ENCODE data around the gene PPP2R2C.

The PPP2R2C gene

DNA sequence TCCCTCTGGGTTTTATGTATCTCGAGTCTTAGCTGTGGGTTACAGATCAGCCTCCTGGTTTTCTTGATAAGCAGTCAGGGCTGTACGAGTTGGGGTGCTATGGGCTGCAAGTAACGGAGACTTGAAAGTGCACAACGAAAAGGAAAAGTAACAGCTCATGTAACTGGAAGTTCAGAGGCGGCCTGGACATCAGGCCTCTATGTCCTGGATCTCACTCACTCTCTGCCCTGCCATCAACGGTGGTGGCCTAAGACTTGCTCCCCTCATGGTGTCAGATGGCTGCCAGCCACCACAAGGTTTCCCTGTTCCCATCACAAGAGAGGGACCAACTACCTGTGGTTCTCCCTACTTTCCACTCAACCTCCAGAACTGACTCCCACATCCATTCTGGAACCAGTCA is 4.8 kb downstream of the PPP2R2C start:
- no peak for DNase-seq

DNA sequence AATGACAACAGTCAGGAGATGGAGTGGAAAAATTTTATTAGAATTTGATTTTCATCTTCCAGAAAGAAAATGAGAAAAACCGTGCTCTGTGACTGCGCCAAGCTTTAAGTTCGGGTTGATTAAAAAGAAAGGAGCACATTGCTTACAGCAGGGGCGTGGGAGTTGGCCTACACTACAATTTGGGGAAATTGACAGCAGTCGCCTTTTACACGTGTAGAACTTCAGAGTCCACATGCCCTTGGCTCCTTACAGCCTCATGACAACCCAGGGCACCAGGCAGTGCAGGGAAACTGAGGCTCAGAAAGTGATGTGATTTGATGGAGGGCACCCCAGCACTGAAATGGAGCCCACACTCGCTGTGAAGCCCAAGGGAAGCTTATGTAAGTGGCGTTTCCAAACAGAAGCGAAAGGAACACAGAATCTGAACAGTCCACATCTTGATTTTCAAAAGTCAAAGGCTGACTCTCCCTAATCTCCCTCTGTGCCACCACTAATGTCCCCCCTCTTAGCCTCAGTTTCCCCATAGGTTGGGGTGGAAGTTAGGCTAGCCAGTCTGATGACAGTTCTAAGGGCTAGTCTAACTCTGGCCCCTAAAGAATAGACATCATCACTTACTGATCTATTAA is 5.5 kb downstream of the PPP2R2C start:
- DNase-seq: no peak

DNA sequence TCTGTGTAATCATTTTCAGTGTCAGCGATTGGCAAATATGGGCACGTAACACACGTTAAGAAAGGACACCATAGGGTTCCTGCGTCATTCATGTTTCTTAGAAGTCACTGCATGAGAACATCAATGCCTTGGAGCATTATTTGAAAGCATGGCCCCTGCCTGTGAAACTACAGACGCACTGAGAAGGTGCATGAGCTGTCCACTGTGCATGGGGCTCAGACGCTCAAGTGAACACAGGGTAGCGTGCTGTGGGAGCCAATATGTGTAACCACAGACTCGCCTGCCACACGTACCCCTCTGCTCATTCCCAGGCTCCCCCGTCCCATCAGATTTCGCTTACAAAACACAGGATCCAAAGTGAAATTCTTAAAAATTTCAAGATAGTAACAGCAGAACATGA is 6.5 kb downstream of the PPP2R2C start:
- no peak for DNase-seq

DNA sequence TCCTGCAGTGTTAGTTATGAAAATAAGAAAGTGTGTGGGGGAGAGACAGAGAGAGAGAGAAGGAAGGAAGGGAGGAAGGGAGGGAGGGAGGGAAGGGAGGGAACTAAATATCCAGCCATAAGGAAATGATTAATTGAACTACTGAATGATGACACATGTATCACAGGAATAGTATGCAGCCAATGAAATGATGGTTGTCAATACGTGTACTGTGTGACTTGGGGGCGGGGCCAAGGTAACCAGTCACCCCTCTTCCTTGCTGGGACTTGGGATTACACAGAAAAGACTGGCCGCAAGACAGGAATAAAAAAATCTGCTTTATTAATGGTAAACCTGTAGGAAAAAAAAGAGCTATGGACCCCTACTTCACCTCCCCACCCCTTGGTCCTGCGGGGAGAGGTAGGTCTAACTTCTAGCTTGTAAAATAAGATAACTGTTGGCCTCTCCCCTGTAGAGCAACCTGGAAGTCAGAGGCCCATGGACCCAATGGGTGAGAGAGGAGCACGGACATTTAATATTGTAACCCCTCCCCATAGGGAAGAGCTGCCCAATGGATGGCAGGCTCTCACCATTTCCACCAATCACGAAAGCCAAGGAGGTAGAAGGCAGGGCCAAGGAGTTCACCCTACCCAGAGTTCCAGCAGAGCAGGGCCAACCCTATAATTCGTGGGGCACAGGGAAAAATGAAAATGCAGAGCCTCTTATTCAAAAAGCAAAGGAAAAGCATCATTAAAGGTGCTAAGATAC is 7.4 kb downstream of the PPP2R2C start:
- no peak for DNase-seq

DNA sequence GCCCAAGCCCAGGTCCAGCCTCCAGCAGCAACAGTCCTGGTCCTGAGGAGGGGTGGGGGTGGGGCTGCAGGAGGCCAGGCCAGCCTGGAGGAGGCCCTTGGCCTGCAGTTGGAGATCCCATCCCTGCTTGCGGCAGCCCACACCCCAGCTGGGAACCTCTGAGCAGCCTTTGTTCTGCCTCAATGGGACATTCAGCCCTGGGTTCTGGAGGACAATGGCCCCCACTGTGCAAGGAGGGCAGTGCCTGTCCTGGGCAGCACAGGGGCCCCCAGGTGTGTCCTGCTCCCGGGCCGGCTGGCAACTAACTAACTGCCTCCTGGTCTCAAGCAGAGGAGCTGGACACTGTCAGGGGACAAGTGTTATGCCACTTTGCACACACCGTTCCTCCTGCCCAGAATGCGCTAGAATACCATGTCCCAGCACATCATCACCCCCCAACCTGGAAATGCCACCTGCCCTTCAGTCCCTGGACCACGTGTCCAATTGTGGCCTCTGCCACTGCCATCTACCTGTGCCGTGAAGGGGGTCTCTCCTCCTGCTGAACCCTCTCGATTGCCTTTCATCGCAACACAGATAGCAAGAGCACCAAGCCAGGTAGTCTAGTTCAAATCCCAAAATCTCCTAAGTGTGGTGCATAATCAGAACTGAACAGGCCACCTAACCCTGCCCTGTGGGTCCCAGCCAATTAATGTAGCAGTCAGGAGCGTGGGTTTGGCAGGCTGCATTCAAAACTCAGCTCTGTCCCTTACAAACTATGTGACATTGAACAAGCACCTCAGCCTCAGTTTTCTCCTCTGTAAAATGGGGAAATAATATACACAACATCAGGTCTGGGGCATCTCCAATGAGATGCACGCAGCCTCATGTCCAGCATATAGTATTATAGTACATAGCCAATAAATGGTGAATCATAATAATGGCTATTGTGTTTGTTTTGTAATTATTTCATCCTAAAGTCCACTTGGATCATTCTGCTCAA is 8.8 kb downstream of the PPP2R2C start:
- no peak for DNase-seq

DNA sequence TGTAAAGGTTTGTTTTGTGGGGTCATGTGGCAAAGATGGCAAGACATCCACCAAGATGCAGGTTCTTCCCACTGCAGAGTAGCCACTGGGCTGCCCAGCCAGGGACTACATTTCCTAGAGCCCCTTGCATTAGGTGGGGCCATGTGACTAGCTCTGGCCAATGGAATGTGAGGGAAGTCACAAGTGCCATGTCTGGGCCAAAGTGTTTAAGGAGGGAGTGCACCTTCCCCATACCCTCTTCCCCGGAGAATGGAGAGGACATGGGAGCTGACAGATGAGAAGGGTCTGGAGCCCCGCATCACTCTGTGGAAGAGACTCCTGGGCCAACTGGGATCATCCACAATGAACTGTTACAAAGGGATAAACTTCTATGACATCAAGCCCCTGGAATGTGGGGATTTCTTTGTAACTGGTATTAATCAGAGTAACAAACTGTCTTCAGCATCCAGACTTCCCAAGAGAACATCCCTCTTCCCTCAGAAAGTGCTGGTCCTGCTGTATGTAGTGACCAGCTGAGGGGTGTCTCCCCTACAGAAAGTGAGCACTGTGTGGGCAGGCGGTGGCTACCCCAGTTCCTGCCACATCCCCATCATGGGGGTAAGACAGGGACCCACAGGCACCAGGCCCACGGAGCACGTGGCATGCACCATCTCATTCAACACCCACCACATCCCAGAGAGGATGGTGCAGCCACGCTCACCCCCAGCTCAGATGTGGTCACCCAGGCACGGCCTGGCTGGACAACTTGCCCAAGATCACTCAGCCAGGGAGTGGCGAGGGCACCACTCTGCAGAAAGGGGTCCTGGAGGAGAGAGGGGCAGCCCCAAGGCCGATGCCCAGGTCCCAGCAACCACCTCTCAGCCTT is 10.9 kb downstream of the PPP2R2C start:
- no peak for DNase-seq

DNA sequence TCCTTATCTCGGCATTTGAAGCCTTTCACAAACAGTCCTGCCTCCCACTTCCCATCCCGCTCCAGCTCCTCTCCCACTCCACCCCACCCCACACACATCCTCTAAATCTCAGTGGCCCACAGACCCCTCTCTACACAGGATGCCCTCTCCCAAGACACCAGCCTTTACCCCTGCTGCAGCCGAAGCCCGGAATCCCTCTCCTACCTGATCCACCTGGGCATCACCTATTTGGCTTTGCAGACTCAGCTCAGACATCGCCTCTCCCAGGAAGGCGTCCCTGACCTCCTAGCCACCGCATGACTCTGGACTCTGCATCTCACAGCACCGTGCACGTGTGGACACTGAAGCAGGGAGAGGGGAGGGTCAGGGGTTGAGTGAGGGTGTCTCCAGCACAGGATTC is 11.5 kb downstream of the PPP2R2C start:
- DNase-seq: no peak

DNA sequence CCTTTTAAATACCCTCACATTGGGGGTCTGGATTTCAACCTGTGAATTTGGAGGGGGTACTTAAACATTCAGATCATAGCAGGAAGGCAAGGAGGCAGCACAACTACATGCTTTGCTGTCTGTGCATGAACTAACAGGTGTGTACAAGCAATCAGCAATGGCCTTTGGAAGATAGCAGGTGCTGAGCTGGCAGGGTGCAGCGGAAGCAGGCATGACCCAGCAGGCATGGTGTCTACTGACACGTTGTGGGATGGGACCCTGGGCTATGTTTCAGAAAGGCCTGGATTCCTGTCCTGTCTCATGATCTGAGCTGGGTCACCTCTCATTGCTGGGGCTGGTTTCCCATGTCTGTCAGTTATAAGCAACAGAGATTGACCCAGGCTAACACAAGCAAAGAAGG is 13.9 kb downstream of the PPP2R2C start:
- DNase-seq: no peak

DNA sequence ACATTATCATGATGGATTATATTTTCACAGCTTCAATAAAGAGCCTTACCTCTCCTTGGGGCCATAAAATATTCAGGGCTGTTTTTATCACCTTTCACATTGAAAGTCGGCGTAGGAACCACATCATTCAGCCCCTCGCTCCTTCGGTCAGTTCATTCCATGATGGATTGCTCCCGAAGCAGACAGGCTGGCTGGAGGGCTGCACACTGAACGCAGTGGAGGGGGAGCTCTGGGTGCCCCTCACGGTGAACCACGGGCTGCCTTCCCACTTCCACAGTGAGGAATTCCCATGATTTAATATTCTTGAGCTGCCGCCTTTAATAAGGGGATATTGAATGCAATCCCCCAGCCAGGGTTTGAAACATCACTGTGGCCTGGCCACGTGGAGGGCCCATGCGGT is 16.0 kb downstream of the PPP2R2C start:
- no peak for DNase-seq

DNA sequence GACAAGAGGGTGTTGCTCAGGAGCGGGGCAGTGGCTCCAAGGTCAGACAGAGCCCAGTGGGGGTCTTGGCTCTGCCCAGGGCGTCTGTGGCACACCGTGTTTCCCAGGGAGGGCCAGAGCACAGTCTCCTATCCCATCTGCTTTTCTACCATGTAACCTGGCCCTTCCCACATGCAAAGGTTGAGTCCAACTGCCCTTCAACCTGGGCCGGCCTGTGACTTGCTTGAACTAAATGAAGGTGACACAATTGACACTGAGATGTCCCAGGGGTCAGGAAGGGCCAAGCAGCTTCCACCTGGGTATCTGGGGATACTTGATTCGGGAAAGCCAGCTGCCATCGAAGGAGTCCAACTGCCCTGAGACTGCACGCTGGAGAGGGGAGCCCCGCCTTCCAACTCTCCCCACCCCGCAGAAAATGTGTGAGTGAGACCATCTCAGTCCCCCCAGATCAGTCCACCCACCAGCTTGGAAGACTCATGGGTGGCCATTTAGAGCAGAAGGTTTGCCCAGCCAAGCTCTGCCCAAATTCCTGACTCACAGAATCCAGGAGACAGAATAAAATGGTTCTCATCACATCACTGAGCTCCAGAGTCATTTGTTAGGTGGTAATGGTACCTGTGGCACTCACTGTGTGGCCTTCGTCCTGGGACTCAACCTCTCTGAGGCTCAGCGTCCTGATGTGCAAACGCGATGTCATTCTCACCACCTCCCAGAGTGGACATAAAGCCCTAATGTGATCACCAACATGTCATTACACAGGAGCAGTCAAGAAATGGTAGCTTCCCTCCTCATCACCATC is 18.1 kb downstream of the PPP2R2C start:
- no peak for DNase-seq

DNA sequence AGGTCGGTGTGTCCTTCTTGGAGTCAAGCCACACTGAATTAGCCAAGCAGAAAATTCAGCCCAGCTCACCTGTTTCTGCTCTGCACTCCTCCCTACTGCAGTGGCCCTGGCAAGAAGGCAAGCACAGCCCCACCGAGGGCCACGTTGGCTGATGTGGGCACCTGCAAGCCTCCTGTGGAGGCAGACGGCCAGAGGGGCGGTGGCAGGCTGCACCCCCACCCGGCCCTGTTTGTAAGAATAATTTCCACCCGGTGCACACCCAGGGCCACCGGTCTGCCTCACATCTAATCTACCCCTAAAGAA is 18.8 kb downstream of the PPP2R2C start:
- DNase-seq: no peak

DNA sequence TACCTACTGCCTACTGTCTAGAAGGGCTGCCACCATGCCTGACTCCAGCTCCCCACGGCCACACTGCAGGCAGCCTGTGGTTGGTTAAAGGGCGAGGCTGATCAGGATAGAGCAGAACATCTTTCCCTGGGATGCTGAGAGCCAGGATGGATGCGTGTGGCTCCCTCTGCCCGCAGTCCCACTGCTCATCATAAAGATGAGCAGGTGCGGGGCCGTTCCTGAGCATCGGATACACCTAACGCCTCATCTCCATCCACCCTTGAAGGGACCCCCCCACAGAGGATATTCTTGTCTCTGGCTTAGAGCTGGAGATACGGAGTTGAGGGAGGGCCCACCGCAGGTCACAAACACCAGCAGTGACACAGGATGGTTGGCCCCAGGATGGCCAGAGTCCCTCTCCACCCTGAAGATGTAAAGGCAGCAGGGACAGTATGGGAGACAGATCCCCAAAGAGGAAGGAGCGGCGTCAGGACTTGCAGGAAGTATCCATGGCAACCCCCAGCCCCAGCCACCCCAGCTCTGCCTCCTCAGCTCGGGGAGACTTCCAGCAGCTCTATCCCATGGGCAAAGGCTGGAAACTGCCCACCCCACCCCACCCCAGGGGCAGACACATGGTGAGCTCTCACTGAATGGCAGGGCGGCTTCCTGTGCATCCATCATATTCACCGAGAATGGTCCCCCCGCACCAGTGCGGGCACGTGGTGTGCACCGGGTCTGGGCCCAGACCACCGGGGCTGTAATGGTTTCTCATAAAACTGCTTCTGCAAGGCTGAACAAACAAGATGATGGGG is 19.3 kb downstream of the PPP2R2C start:
- no peak for DNase-seq

DNA sequence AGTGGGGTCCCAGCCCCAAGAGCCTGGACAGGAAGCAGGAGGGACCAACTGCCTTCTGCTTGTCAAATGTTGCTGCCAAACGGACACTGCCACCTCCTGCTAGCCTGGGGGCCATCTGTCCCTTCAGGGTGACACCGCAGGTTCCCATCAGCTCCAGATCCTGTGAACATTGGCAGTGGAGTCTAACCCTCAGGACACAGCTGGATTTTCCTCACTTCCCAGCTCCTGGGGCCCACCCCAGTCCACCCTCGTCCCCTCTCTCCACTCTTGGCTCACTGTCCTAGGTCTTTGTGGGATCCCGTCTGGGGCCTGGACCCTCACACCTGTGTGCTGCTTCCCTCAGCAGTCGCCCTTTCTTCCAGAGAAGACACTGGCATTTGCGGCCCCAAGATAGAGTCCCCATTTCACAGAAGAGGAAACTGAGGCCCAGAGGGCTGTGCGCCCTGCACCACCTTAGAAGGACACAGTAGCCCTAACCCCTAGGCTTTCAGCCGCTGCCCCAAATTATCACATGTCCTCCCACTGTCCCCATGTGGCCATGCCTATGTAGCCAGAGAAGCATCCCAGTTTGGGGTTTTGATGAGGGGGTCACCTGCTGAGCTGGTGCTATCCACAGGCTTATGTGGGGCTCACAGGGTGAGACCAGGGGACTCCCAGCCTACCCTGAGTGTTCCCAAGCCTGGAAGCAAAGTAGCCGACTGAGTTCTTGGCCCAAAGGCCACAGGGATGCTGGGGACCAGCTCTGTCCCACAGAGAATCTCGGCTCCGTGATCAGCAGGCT is 20.1 kb downstream of the PPP2R2C start:
- DNase-seq: no peak

DNA sequence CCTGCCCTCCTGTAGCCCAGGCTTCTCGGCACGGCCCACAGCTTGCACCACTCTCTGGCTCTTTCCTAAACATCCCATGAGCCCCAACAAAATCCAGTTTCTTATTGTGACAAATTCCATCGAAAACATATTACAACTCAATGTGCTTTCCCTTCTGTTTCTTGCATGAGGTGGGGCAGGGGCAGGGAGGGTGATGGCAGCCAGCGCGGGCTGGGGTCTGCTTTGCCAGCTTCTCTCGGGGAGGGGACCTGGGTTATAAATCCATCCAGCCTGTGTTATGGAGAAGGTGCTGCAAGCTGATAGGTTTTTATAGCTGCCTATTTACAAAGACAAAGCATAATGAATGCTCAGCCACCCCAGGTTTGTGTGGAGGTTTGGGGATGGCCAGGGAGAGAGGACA is 21.1 kb downstream of the PPP2R2C start:
- no peak for DNase-seq

DNA sequence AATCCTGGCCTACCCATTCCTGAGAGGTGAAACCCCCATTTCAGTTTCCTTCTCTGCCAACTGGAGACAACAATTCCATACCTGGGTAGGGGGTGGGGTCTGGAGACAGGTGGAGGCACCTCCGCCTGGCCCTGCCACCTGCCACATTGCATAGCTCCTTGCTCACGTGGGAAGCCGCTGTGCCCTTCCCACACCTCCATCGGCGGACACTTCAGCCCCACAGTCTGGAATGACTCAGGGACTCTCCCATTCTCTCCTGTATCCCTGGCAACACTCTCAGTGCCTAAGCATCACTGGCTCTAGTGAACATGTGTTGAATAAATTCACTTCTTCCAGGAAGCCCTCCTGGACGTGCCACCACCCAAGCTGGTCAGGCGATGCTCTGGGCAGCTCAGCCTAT is 21.7 kb downstream of the PPP2R2C start:
- DNase-seq: no peak

DNA sequence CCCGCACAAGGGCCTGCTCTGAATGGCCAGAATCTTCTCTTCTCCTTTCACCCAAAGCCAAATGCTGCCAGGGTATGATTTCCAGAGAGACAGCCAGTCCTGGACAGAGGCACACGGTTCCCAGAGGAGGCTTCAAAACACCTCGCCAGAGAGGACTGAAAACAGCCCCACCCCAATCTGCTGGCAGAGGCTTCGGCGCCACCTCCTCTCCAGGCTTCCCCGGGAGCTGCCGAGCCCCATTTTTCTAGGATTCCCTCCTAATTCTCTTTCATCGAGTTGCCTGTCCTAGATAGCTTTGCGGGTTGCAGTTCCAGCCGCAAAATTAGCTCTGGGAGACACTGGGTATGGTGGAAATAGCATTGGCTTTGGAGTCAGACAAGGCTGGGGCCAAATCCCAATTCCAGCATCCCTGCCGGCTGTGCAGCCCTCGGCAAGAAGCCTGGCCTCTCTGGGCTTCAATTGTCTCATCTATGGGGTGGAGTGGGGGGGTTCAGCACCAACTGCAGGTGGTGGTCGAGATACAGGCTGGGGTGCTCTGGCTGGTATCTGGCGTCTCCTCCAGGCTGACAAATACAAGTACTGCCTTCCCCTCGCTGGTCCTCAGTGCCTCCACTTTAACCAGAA is 22.6 kb downstream of the PPP2R2C start:
- DNase-seq: no peak

DNA sequence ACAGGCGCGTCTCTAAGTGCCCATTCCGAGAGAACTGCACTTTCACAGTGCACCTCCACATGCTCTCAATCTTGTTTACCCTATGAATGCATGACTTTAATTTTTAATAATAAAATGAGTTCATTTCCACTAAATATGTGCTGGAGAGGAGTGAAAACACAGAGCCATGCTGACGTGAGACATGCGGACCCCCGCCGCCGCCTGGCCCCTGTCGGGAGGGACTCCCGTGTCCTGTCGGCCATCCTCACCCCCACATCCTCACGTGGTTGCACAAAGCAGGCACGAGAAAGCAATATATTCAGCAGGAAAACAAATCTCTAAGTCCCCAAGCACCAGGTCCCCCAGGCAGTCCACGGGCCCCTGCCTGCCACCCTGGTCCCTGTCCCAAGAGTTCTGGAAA is 23.1 kb downstream of the PPP2R2C start:
- no peak for DNase-seq

DNA sequence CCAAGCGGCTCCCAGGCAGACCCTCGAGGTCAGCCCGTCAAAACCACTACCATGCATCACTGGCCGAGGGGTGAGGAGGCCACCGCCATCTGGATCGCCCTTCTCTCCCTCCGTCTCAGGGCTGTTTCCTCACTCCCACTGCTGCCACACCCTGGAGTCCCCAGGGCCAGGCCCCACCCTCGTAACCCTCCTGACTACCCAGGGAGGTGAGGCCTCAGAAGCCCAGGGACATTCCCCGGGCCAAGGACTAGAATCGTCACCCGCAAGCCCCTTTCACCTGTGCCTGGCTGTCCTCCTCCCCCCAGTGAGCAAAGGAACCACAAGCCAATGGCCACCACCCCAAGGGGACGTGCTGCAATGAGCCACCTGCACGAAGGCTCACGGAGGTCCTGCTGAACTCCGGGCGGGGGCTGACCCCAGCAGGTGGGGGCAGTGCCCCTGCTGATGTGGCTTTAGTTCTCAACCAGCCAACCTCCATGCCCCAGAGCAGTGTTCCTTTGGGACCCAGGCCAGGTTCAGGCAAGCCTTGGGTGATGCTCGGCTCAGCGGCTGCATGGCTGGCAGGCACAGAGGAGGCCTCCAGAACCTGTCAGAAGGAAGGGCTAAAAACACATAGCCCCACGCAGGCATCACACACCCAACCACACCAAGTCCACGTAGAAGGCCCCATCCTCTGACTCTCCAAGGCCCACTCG is 23.8 kb downstream of the PPP2R2C start:
- DNase-seq: no peak

DNA sequence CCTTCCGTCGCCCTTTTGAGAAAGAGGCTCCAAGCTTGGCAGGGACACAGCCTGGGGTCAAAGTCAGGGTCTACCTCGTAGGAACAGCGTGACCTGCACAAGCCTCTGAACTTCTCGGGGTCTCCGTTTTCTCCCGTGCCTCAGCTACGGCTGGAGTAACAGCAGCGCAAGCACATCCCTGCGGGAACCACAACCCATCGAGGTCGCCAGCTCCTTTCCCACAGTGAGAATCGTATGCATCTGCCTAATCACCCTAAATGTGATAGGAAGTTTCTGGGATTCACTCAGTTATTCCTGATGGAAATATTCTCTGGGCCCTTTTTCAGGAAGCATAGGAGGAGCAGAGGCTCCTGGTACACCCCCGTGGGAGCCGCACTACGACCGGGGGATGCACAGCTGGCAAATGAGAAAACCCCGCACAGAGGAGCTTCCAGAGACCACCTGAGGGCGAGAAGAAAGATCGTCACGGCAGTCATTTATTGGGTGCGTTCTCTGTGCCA is 24.7 kb downstream of the PPP2R2C start:
- DNase-seq: no peak

Measured in CD4-positive, alpha-beta T cell treated with Interferon gamma for 1 hour (primary cell).